Measurements from ENCODE around the gene CCDC15. TPM values are rescaled to one million over a fixed set of nuclear protein-coding genes. Genes with fewer than 3 reads are reported as not detected.

The CCDC15 gene
- total RNA-seq, 4 donors from 2014 or later = under 0.01 to 3.5 (median 1.7) TPM

DNA sequence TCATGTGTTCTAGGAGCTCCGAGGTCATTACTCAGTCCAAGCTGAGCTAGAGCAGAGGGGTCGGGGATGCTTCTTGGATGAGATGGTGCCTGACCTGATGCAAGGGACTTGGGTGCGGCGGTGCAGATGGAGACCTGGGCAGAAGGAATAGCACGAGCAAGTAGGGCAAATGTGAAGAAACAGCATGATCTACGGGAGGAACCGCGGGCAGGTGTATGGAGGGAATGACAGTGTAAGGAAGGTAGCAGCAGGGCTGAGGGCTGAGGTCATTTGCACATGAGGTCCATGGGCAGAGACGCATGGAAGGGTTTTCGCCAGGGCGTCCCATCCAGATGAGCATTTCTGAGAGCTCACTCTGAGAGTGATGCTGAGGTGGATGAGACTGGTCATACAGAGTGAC is 124.0 kb downstream of the CCDC15 start:
- no peaks in the 10 kb centered on the region for H3K9me3 ChIP-seq
- intact Hi-C loops (cut with DNase I; ENCODE audit: low total_unique reads) = no loop called here
- no peak overlapping the region for H3K27ac ChIP-seq
- TF ChIP-seq, protein P1, sequence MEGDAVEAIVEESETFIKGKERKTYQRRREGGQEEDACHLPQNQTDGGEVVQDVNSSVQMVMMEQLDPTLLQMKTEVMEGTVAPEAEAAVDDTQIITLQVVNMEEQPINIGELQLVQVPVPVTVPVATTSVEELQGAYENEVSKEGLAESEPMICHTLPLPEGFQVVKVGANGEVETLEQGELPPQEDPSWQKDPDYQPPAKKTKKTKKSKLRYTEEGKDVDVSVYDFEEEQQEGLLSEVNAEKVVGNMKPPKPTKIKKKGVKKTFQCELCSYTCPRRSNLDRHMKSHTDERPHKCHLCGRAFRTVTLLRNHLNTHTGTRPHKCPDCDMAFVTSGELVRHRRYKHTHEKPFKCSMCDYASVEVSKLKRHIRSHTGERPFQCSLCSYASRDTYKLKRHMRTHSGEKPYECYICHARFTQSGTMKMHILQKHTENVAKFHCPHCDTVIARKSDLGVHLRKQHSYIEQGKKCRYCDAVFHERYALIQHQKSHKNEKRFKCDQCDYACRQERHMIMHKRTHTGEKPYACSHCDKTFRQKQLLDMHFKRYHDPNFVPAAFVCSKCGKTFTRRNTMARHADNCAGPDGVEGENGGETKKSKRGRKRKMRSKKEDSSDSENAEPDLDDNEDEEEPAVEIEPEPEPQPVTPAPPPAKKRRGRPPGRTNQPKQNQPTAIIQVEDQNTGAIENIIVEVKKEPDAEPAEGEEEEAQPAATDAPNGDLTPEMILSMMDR (IDR thresholded peaks at IDR 0.05) = no peak
- TF ChIP-seq POLR2A (IDR thresholded peaks at IDR 0.05) = no peak
- H3K36me3 ChIP-seq = no peaks in the 10 kb centered on the region
- no peaks in the 10 kb centered on the region for H3K4me1 ChIP-seq
- H3K27me3 ChIP-seq = no peaks in the 10 kb centered on the region
- no peak for DNase-seq
- H3K4me3 ChIP-seq = no peak overlapping the region

DNA sequence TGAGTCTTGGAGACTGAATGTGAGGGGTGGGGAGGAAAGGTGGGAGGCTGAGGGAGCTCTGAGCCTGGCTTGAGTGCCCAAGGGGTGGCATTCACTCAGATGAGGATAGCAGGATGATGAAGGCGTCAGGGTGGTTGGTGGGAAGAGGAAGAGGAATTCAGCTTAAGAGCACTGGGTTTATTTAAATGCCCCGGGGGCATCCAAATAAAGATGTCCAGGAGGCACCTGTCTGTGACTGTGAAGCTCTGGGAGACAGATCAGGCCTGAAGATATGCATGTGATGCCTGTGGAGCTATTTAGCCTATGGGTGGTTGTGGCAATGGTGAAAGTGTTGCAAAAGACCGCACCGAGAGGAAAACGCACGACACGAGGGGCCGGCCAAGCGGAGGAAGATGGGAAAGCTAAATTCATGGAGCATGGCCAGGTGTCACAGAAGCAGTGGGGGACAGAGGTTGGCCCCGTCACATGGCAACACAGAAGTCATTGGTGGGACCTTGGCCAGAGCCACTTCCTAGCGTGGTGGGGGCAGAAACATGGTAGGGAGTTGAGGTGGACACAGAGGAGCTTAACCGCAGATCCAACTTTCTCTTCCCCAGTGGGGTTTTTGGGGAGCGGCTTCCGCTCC is 124.6 kb downstream of the CCDC15 start:
- H3K27ac ChIP-seq = no peak overlapping the region
- no peak for TF ChIP-seq POLR2A (IDR thresholded peaks at IDR 0.05)
- TF ChIP-seq, protein P1 (IDR thresholded peaks at IDR 0.05) = no peak
- H3K4me1 ChIP-seq = no peaks in the 10 kb centered on the region
- no peaks in the 10 kb centered on the region for H3K27me3 ChIP-seq
- no peak for DNase-seq
- no peaks in the 10 kb centered on the region for H3K36me3 ChIP-seq
- intact Hi-C loops (cut with DNase I; ENCODE audit: low total_unique reads) = no loop called here
- H3K9me3 ChIP-seq = no peaks in the 10 kb centered on the region
- no peak overlapping the region for H3K4me3 ChIP-seq

- Histone ChIP-seq H3K9me3 (no peaks in the 10 kb centered on the region), H3K4me3 (no peak overlapping the region), H3K27ac (no peak overlapping the region), H3K36me3 (no peaks in the 10 kb centered on the region), H3K27me3 (no peaks in the 10 kb centered on the region), H3K4me1 (no peaks in the 10 kb centered on the region)
- TF ChIP-seq POLR2A (IDR thresholded peaks at IDR 0.05) = no peak
- TF ChIP-seq, protein P1 (IDR thresholded peaks at IDR 0.05) = no peak
- intact Hi-C loops (cut with DNase I; ENCODE audit: low total_unique reads) = no loop called here
- DNase-seq = no peak
Observed at GRCh38 chr11:125079151-125079877, 125.3 kb downstream of the CCDC15 start.

DNA sequence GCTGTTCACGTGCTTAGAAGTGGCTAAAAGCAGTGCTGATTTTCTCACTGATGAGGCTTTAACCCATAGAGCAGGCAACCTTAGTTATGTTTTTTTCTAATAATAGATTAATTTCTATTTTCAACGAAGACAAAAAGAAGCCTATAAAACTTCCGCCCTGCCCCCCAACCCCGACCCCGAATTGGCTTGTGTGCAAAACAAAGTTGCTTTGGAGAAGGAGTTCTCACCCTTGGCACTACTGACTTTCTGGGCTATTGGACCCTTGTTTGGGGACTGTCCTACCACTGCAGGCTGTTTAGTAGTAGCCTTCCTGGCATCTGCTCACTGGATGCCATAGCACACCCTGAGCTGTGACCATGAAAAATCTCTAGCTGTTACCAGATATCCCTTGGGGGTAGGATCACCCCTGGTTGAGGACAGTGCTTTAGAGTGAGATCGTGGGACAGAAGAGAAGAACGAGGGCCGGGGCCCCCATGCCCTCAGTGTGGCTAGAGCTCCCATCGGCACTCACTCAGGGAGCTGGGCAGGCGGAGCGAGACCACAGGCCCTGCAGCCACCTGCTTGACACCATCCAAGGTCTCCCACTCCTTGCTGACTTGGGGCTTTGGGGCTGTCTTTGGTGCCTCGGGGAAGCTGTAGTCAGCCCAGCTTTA is 126.0 kb downstream of the CCDC15 start:
- H3K4me3 ChIP-seq = no peak overlapping the region
- H3K9me3 ChIP-seq = no peaks in the 10 kb centered on the region
- no peak for TF ChIP-seq POLR2A (IDR thresholded peaks at IDR 0.05)
- TF ChIP-seq, protein P1 (IDR thresholded peaks at IDR 0.05) = no peak
- H3K27ac ChIP-seq = no peak overlapping the region
- H3K4me1 ChIP-seq = no peaks in the 10 kb centered on the region
- no peaks in the 10 kb centered on the region for H3K36me3 ChIP-seq
- intact Hi-C loops (cut with DNase I; ENCODE audit: low total_unique reads) = no loop called here
- H3K27me3 ChIP-seq = no peaks in the 10 kb centered on the region
- no peak for DNase-seq

- Histone ChIP-seq H3K27ac (no peak overlapping the region), H3K27me3 (no peaks in the 10 kb centered on the region), H3K36me3 (no peaks in the 10 kb centered on the region), H3K9me3 (no peaks in the 10 kb centered on the region), H3K4me3 (no peak overlapping the region), H3K4me1 (no peaks in the 10 kb centered on the region)
- intact Hi-C loops (cut with DNase I; ENCODE audit: low total_unique reads) = no loop called here
- TF ChIP-seq, protein P1 (IDR thresholded peaks at IDR 0.05) = no peak
- no peak for TF ChIP-seq POLR2A (IDR thresholded peaks at IDR 0.05)
- DNase-seq = no peak
Observed at GRCh38 chr11:125080531-125080911, 126.5 kb downstream of the CCDC15 start.
